Fibroblast of mammary gland (primary cell): ENCODE measurements around the gene NFRKB.
A peak's percentile ranks its signal among the peaks of the same experiment; 100 is the strongest.

Experiments used
- DNase-seq: peaks from one replicate; pipeline ENCODE4 v3.0.0-alpha.2; 2010; ENCODE audit warnings: low read depth
- H3K4me3 ChIP-seq: 2 replicates; pipeline ENCODE4 v1.5.1; 2011; ENCODE audit warnings: low read depth, mild to moderate bottlenecking, low read length, moderate library complexity; ENCODE audit not compliant: control insufficient read depth
- TF ChIP-seq, protein P1 (sequence below): conservative IDR thresholded peaks from 2 replicates; pipeline ENCODE4 v1.5.1; 2011; ENCODE audit warnings: low read depth, low read length, inconsistent platforms; ENCODE audit not compliant: control insufficient read depth, insufficient read depth

Gene NFRKB

GRCh38 chr11:129905402-129905801 is 10.0 kb upstream of the NFRKB start:
- TF ChIP-seq, protein P1, sequence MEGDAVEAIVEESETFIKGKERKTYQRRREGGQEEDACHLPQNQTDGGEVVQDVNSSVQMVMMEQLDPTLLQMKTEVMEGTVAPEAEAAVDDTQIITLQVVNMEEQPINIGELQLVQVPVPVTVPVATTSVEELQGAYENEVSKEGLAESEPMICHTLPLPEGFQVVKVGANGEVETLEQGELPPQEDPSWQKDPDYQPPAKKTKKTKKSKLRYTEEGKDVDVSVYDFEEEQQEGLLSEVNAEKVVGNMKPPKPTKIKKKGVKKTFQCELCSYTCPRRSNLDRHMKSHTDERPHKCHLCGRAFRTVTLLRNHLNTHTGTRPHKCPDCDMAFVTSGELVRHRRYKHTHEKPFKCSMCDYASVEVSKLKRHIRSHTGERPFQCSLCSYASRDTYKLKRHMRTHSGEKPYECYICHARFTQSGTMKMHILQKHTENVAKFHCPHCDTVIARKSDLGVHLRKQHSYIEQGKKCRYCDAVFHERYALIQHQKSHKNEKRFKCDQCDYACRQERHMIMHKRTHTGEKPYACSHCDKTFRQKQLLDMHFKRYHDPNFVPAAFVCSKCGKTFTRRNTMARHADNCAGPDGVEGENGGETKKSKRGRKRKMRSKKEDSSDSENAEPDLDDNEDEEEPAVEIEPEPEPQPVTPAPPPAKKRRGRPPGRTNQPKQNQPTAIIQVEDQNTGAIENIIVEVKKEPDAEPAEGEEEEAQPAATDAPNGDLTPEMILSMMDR = no peak
- DNase-seq = no peak
- no peak overlapping the region for H3K4me3 ChIP-seq

DNA sequence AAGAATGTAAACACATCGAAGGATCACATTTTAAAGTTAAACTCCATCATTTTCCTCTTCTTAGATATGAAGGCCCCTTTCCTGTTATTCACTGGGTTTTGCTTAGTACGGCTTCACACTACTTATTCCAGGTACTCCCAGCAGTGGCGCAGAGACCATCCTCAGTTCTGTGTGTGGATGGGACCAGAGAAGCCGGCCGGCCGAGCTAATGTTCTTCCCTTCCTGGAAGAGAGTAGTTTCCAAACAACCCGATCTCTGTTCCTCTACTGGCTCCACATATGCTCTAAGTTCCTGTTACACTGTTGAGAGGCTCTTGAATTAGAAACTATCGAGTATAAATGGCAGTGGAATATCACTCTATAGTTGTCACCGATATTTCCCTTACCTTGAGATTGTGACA is 684 bp upstream of the NFRKB start:
- DNase-seq = no peak
- peak overlapping the region; percentile 88 for H3K4me3 ChIP-seq
- TF ChIP-seq, protein P1 = no peak

DNA sequence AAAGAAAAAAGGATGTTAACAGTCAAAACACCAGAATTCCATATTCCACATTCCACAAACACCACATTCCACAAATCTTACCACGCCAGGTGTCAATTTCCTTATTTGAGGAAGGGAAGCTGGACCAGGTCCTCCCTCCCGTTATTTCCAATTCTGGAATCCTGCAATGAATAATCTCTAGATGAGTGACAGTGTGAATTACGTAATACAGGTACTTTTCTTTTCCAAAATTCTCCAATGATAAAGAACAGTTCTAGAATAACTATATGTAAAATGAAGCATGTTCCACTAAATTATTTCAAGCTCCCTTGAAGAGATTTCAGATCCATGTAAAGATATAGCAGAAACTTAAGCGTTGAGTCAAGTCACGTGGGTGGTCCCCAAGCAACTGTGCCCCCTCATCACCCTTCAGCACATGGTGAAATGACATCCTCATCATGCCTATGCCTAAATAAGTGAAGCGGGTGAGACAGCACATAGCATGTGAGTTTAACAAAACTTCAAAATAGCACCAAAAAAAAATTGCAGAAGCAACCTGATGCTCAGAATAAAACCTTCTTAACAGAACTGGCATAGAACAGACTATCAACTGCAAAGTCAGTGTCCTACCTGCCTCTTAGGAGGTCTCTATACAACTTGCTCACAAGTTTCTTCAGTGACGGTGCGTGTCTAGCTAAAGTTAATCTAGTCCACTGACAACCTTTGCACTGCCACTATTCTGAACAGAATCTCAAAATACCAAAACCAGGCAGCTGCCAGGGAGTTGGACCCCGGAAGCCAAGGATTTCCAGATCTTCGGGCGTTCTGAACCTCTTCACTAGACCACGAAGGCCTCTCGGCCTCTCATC is 876 bp downstream of the NFRKB start:
- TF ChIP-seq, protein P1 = no peak
- no peak for DNase-seq
- peak overlapping the region; percentile 88 for H3K4me3 ChIP-seq

- DNase-seq = no peak
- TF ChIP-seq, protein P1 = no peak
- H3K4me3 ChIP-seq = no peak overlapping the region
These were observed 6.9 kb downstream of the NFRKB start for GRCh38 chr11:129888451-129888850.

DNA sequence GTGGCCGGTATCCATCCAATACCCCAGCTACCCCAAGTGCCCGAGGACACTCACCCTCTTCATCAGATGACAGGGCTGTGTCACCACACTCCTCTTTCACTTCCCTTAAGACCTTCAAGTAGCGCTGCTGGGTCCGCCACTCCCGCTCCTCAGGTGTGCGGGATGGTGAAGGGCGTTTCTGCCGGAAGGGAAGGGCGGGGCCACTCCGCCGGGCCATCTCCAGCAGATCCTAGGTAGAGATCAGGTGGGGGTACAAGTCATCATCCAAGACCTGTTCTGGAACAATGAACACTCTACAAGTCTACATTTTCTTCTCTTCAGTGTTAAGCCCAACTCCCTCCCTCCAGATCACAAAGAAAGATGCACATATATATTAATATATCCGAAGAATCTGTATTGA is 10.0 kb downstream of the NFRKB start:
- no peak for DNase-seq
- TF ChIP-seq, protein P1 = no peak
- H3K4me3 ChIP-seq = no peak overlapping the region

GRCh38 chr11:129884581-129884980 is 10.8 kb downstream of the NFRKB start:
- DNase-seq = no peak
- no peak overlapping the region for H3K4me3 ChIP-seq
- TF ChIP-seq, protein P1 = no peak
